HG02623 (cell line): ENCODE results near the gene LSM14A.

Source experiments
- ATAC-seq: cut with Tn5 transposase; IDR thresholded peaks from one replicate; pipeline ENCODE4 v1.9.1; 2021; ENCODE audit warnings: moderate library complexity; ENCODE audit not compliant: unreplicated experiment

Gene LSM14A

DNA sequence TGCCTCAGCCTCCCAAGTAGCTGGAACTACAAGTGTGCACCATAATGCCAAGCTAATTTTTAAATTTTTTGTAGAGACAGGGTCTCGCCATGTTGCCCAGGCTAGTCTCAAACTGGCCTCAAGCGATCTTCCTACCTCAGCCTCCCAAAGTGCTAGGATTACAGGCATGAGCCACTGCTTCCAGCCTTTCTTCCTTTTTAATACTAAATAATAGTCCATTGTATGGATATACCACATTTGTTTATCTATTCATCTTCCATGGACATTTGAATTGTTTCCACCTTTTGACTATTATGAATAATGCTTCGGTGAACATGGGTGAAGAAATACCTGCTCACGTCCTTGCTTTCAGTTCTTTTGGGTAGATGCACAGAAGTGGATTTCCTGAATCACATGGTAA is 106.5 kb downstream of the LSM14A start:
- ATAC-seq, result no peak
